HEK293T (cell line): Measurements from ENCODE around the gene TRIM58.

Experiments used
- ARNT ChIP-seq: fragments of 450-650 bp; IDR thresholded peaks from 2 replicates; pipeline ENCODE4 v1.6.1; 2017; ENCODE audit warnings: mild to moderate bottlenecking
- BHLHE40 ChIP-seq: fragments of 450-650 bp; IDR thresholded peaks from 2 replicates; pipeline ENCODE4 v1.6.1; 2016; ENCODE audit warnings: mild to moderate bottlenecking, moderate library complexity, borderline replicate concordance
- ELF4 ChIP-seq: fragments of 450-650 bp; IDR thresholded peaks from 2 replicates; pipeline ENCODE4 v1.6.1; 2017; ENCODE audit warnings: antibody characterized with exemption
- FOXA1 ChIP-seq: fragments of 450-650 bp; IDR thresholded peaks from 2 replicates; pipeline ENCODE4 v1.6.1; 2016; ENCODE audit warnings: mild to moderate bottlenecking
- FOXM1 ChIP-seq: fragments of 450-650 bp; IDR thresholded peaks from 2 replicates; pipeline ENCODE4 v1.6.1; 2017; ENCODE audit warnings: mild to moderate bottlenecking, borderline replicate concordance
- HDGF ChIP-seq: fragments of 450-650 bp; IDR thresholded peaks from 2 replicates; pipeline ENCODE4 v1.6.1; 2017; ENCODE audit warnings: antibody characterized with exemption, borderline replicate concordance
- L3MBTL2 ChIP-seq: fragments of 450-650 bp; conservative IDR thresholded peaks from 2 replicates; pipeline ENCODE4 v1.6.1; 2016; ENCODE audit warnings: mild to moderate bottlenecking
- LEF1 ChIP-seq: fragments of 450-650 bp; IDR thresholded peaks from 2 replicates; pipeline ENCODE4 v1.6.1; 2017; ENCODE audit warnings: mild to moderate bottlenecking, borderline replicate concordance
- NFRKB ChIP-seq: fragments of 450-650 bp; IDR thresholded peaks from 2 replicates; pipeline ENCODE4 v1.6.1; 2016; ENCODE audit warnings: mild to moderate bottlenecking, moderate library complexity
- SP1 ChIP-seq: fragments of 450-650 bp; IDR thresholded peaks from 2 replicates; pipeline ENCODE4 v1.6.1; 2017
- SUZ12 ChIP-seq: fragments of 450-650 bp; IDR thresholded peaks from 2 replicates; pipeline ENCODE4 v1.6.1; 2016; ENCODE audit warnings: mild to moderate bottlenecking
- TARDBP ChIP-seq: fragments of 450-650 bp; IDR thresholded peaks from 2 replicates; pipeline ENCODE4 v1.6.1; 2016
- ZNF384 ChIP-seq: fragments of 450-650 bp; IDR thresholded peaks from 2 replicates; pipeline ENCODE4 v1.6.1; 2016
- TF ChIP-seq, protein P1 (sequence below): fragments of 450-650 bp; IDR thresholded peaks from 2 replicates; pipeline ENCODE4 v1.6.1; 2016

DNA sequence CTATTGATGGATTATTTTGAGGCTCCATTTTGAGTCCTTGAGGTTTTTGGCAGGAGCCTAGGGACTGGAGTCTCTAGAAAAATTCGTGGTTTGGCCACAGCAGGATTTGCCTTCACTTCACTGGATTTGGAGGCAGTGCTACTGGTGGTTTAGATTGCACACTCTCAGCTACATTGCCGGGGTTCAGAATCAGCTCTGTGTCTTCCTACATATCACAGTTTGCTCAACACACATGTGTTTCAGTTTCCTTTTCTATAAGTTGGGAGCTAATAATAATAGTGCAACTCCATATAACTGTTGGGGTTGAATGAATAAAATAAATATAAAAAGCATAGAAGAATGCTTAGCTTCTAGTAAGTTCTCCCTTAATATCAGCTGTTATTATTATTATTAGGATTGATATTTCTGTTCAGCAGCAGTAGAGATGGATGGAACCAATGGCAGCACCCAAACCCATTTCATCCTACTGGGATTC lies 38.2 kb downstream of the TRIM58 start, which contains the start of gene OR2W3:
- TF ChIP-seq ELF4 (no peak), L3MBTL2 (no peak), TARDBP (no peak), BHLHE40 (no peak), LEF1 (no peak), FOXM1 (no peak), HDGF (no peak), SP1 (no peak), ARNT (no peak), SUZ12 (no peak), NFRKB (no peak), ZNF384 (no peak), FOXA1 (no peak)
- TF ChIP-seq, protein P1, sequence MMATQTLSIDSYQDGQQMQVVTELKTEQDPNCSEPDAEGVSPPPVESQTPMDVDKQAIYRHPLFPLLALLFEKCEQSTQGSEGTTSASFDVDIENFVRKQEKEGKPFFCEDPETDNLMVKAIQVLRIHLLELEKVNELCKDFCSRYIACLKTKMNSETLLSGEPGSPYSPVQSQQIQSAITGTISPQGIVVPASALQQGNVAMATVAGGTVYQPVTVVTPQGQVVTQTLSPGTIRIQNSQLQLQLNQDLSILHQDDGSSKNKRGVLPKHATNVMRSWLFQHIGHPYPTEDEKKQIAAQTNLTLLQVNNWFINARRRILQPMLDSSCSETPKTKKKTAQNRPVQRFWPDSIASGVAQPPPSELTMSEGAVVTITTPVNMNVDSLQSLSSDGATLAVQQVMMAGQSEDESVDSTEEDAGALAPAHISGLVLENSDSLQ: no peak
